Naive B cell (primary cell): ENCODE results near the gene POLA2. TPM values are rescaled to one million over a fixed set of nuclear protein-coding genes. Genes with fewer than 3 reads are reported as not detected.
A peak's percentile ranks its signal among the peaks of the same experiment; 100 is the strongest.

Experiments used
- ATAC-seq, 2 donors: fragments of 150-1000 bp; cut with Tn5 transposase; 2 replicates each; pipeline ENCODE4 v1.10.0; 2021; ENCODE audit warnings: low read depth in 2 of 2, mild to moderate bottlenecking in 2 of 2, moderate library complexity in 2 of 2
- DNase-seq: peaks from one replicate; pipeline ENCODE4 v3.0.0; 2022
- H3K27ac Mint-ChIP-seq, 6 donors: one replicate each; pipeline ENCODE4 v1.8.0; 2020 to 2022; ENCODE audit warnings: mild to moderate bottlenecking in 6 of 6, mixed read lengths in 6 of 6, moderate library complexity in 5 of 6, inconsistent platforms in 2 of 6
- H3K27me3 Mint-ChIP-seq, 3 donors: one replicate each; pipeline ENCODE4 v1.8.0; 2021 to 2022; ENCODE audit warnings: mixed read lengths in 3 of 3, mild to moderate bottlenecking in 1 of 3
- H3K36me3 Mint-ChIP-seq, 2 donors: one replicate each; pipeline ENCODE4 v1.8.0; 2020 to 2022; ENCODE audit warnings: mixed read lengths in 2 of 2, inconsistent platforms in 1 of 2, mild to moderate bottlenecking in 1 of 2
- H3K4me1 Mint-ChIP-seq, 3 donors: one replicate each; pipeline ENCODE4 v1.8.0; 2020 to 2022; ENCODE audit warnings: mixed read lengths in 3 of 3, inconsistent platforms in 1 of 3, mild to moderate bottlenecking in 1 of 3, moderate library complexity in 1 of 3
- H3K4me3 Mint-ChIP-seq, 8 donors: one replicate each; pipeline ENCODE4 v1.8.0; 2020 to 2022; ENCODE audit warnings: mild to moderate bottlenecking in 8 of 8, mixed read lengths in 8 of 8, moderate library complexity in 8 of 8, inconsistent platforms in 2 of 8
- H3K9me3 Mint-ChIP-seq, 7 donors: one replicate each; pipeline ENCODE4 v1.8.0; 2020 to 2022; ENCODE audit warnings: mixed read lengths in 7 of 7, mild to moderate bottlenecking in 5 of 7, inconsistent platforms in 2 of 7, moderate library complexity in 1 of 7
- polyA plus RNA-seq, 6 donors: library from polyadenylated mRNA; unstranded; fragments of 300-500 nt; fragmentation: Illumina TruSeq; gene quantifications; one replicate each; pipeline ENCODE4 v1.2.3, GENCODE V29; 2021; ENCODE audit warnings: low read depth in 6 of 6

Gene POLA2
- polyA plus RNA-seq, 6 donors from 2014 or later = 11.9 to 20.4 (median 16.2) TPM

DNA sequence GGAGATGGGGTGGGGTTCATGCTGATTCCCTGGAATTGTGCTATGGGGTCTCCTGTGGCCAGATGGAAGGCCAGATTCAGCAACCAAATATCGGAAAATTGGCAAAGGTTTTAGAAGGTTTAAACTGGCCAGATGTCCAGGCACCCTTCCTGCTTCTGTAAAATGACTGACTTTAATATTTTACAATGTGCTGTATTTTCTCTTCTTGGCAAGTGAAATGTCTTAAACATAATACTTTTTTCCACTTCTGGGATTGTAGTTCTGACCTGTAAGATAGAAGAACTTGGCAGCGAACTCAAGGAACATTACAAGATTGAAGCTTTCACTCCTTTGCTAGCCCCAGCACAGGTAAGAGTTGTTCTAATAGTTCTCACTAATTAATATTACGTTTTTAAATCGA, 17.5 kb downstream of the POLA2 start:
- Mint-ChIP-seq H3K4me3 (no peak overlapping the region), H3K9me3 (no peaks in the 10 kb centered on the region), H3K4me1 (peaks cover 5 to 12% (median 5%) of the 10 kb centered on the region in 3 donors), H3K27ac (no peak overlapping the region), H3K27me3 (no peaks in the 10 kb centered on the region), H3K36me3 (peaks cover 7 to 11% of the 10 kb centered on the region in 2 donors)
- DNase-seq = no peak
- no peak for ATAC-seq

DNA sequence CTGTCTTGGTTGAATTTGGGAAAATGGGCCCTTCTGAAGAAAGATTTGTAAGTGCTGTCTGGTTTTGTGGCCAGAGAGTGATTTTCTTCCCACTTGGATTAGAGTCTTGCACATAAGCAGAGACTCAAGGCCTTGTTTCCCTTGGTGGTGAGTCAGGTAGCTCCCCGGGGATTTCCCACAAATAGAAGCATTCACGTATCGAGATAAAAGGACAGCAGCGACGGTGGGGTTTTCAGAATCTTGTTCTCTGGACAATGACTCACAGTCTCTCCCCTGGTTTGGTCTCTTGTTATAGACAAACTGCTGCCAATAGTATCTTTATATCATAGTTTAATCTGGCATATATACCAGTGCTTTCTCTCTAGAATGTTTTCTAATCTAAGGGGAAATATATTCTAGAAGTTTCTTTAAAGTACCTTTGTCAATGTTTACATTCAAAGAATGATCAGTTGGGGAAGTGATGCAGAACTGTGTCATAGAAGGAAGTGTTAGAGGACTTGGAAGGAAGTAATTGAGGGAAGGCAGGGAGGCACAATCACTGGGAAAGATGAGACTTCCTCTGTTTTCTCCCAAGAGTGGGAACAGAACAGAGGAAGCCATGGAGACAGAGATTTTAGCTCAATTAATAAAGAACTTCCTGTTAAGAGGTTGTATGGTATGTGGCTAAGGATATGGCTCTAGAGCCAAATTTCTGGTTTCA, 18.1 kb downstream of the POLA2 start:
- H3K4me1 Mint-ChIP-seq = peaks cover 5 to 12% (median 5%) of the 10 kb centered on the region in 3 donors
- ATAC-seq (no peak), DNase-seq (no peak)
- no peak overlapping the region for H3K4me3 Mint-ChIP-seq
- no peaks in the 10 kb centered on the region for H3K9me3 Mint-ChIP-seq
- H3K27ac Mint-ChIP-seq = peak overlapping the region in 1 of 6 donors; percentile 12
- no peaks in the 10 kb centered on the region for H3K27me3 Mint-ChIP-seq
- H3K36me3 Mint-ChIP-seq = peaks cover 7 to 11% of the 10 kb centered on the region in 2 donors

DNA sequence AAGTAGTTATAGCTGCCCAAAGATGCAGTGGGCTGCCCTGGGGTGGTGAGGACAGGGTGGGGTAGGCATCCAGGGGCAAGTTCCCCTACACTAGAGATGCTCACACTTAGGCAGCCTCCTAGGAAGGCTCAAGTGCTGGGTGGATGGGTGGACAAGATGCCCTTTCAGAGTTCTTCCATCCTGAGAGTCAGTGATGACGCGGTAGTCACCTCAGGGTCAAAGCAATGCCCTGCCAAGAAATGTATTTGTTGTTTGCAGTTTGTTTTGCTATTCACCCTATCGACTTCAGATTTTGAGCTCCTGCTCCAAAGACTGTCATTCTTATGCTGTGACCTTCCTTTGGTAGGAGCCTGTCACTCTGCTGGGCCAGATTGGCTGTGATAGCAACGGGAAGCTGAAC, 18.9 kb downstream of the POLA2 start:
- H3K27ac Mint-ChIP-seq = no peak overlapping the region
- ATAC-seq (no peak), DNase-seq (no peak)
- H3K36me3 Mint-ChIP-seq = peaks cover 7 to 11% of the 10 kb centered on the region in 2 donors
- no peaks in the 10 kb centered on the region for H3K27me3 Mint-ChIP-seq
- H3K4me1 Mint-ChIP-seq = peaks cover 5 to 12% (median 5%) of the 10 kb centered on the region in 3 donors
- no peaks in the 10 kb centered on the region for H3K9me3 Mint-ChIP-seq
- H3K4me3 Mint-ChIP-seq = no peak overlapping the region

DNA sequence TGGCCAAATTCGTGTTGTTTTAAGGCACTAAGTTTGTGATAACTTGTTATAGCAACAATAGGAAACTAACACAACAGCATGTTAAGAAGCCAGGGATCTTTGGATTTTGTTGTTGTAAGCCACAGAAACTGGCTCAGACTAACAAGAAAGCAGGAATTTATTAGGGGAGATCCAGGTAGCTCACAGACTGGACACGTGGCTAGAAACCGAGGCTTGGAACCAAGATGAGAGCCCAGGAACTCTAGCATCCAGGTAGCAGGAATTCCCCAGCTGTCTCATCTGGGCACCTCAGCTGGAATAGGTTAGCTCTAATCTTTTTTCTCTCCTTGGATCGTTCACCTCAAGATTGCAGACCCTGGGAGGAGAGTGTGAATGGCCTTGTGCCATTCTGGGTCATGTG, 24.9 kb downstream of the POLA2 start:
- peaks cover 22 to 28% of the 10 kb centered on the region in 2 donors for H3K36me3 Mint-ChIP-seq

DNA sequence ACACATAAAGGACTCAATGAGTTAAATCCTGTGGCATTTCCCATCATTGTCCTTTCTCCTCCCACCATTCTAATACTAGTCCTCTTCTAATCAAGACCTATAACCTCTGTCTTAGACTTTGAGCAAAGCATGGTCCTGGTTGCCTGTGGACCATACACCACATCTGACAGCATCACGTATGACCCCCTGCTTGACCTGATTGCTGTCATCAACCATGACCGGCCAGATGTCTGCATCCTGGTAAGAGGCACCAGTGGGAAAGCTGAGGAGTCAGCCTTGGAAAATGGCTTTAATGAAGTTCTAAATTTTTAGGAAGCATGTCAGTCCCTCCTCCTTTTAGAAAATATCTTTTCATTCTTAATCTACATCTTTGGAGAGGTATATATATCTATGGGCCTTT, 25.8 kb downstream of the POLA2 start:
- Mint-ChIP-seq H3K27me3 (no peaks in the 10 kb centered on the region), H3K27ac (peak overlapping the region in 1 of 6 donors; percentile 81), H3K4me1 (peaks cover 5 to 11% (median 7%) of the 10 kb centered on the region in 3 donors), H3K4me3 (no peak overlapping the region), H3K9me3 (no peaks in the 10 kb centered on the region), H3K36me3 (peaks cover 15 to 19% of the 10 kb centered on the region in 2 donors)
- ATAC-seq = no peak
- DNase-seq = no peak

More for the DNA sequence above, 24.9 kb downstream of the POLA2 start:
- DNase-seq (no peak), ATAC-seq (no peak)
- H3K27ac Mint-ChIP-seq = no peak overlapping the region
- no peak overlapping the region for H3K4me3 Mint-ChIP-seq
- H3K4me1 Mint-ChIP-seq = peaks cover 9 to 14% (median 11%) of the 10 kb centered on the region in 3 donors
- no peaks in the 10 kb centered on the region for H3K9me3 Mint-ChIP-seq
- H3K27me3 Mint-ChIP-seq = no peaks in the 10 kb centered on the region

DNA sequence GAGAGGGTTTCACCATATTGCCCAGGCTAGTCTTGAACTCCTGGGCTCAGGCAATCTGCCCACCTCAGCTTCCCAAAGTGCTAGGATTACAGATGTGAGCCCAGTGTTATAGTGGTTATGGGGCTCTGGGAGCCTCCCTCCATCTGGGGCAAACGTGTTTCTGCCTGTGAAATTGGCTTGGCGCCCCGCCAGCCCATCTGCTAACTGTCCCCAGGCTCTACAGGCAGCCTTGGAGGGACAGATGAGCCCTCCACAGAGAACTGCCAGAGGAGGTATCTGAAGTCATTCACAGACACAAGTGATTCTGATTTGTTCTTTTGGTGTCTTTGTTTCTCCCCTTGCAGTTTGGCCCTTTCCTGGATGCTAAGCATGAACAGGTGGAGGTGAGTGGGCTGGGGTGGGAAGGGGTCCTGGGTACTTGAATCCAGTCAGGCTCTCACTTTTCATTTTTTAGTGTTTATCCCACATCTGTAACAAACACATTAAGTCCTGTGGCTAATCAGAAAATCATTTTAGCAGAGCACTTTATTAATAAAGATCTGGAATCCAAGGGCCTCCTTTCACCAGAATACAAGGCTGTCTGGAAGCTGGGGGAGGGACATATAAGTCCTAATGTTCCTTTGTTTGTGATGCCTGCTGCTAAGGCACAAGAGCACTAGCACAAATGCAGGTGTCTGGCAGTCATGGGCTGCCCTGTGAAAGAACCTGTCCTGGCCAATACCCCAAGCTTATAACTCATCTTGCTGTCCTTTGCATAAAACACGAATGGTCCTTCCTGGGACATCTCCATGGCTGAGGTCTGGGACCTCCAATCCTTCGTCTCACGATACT, 27.2 kb downstream of the POLA2 start:
- no peak for ATAC-seq
- no peaks in the 10 kb centered on the region for H3K27me3 Mint-ChIP-seq
- H3K4me1 Mint-ChIP-seq = peaks cover 2 to 6% (median 5%) of the 10 kb centered on the region in 3 donors
- no peak for DNase-seq
- no peaks in the 10 kb centered on the region for H3K9me3 Mint-ChIP-seq
- peak overlapping the region in 1 of 8 donors; percentile 35 for H3K4me3 Mint-ChIP-seq
- H3K27ac Mint-ChIP-seq = peak overlapping the region in 1 of 6 donors; percentile 51
- peaks cover 18 to 19% of the 10 kb centered on the region in 2 donors for H3K36me3 Mint-ChIP-seq

DNA sequence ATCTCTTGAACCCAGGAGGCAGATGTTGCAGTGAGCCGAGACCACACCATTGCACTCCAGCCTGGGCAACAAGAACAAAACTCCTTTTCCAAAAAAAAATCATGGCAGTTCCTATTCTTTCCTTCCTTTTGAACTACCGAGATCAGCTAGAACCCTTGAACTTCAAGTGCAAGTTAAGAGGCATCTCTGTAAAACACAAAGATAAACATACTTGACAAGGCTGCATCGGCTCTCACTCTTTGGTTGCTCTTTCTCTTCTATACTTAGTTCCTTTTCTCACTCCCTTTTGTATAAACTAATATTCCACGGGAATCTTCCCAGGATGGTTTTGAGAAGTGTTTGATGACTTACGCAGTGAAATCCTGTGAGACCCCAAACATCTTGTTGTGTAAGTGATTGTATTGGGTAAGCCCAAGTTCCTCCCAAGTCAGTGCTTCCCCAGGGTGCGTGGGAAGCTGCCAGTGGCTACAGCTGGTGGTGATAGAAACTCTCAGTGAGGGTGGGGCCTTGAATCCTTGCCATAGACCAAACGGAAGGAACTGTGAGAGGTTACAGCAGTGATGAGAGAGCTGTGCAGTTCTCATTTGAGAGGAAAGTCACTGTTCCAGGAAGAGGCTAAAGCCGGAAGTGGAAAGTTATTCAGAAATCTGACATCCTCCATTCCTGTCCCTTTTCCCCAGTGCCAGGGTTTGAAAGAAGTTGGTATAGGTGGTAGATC, 28.8 kb downstream of the POLA2 start:
- H3K36me3 Mint-ChIP-seq = peaks cover 22 to 35% of the 10 kb centered on the region in 2 donors
- H3K9me3 Mint-ChIP-seq = no peaks in the 10 kb centered on the region
- no peaks in the 10 kb centered on the region for H3K27me3 Mint-ChIP-seq
- H3K4me3 Mint-ChIP-seq = no peak overlapping the region
- ATAC-seq (peak in 1 of 2 donors; percentile 32), DNase-seq (no peak)
- H3K27ac Mint-ChIP-seq = peak overlapping the region in 3 of 6 donors; percentile 68 to 74 (median 69)
- H3K4me1 Mint-ChIP-seq = peaks cover 2 to 6% (median 5%) of the 10 kb centered on the region in 3 donors

DNA sequence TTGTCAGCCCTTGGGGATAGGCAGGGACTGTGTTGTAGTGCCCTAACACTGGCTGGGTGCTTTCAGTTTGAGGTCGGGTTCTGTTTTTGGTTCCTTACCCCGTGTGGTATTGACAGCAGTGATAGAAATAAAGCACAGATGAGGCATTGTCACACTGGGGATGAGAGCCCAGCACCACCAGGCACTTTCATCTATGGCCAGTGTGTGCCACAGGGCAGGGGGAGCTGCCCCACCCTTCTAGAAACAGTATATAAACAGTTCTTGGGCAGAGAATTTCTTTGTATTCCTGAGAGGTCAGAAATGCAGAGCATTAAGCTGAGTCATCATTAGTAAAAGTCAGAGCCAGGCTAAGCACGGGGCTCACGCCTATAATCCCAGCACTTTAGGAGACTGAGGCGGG, 29.9 kb downstream of the POLA2 start:
- DNase-seq = no peak
- H3K27ac Mint-ChIP-seq = peak overlapping the region in 2 of 6 donors; percentile 32 to 54
- H3K9me3 Mint-ChIP-seq = no peaks in the 10 kb centered on the region
- no peaks in the 10 kb centered on the region for H3K27me3 Mint-ChIP-seq
- ATAC-seq = no peak
- peaks cover 22 to 40% of the 10 kb centered on the region in 2 donors for H3K36me3 Mint-ChIP-seq
- H3K4me1 Mint-ChIP-seq = peaks cover 2 to 6% (median 5%) of the 10 kb centered on the region in 3 donors
- peak overlapping the region in 1 of 8 donors; percentile 25 for H3K4me3 Mint-ChIP-seq

DNA sequence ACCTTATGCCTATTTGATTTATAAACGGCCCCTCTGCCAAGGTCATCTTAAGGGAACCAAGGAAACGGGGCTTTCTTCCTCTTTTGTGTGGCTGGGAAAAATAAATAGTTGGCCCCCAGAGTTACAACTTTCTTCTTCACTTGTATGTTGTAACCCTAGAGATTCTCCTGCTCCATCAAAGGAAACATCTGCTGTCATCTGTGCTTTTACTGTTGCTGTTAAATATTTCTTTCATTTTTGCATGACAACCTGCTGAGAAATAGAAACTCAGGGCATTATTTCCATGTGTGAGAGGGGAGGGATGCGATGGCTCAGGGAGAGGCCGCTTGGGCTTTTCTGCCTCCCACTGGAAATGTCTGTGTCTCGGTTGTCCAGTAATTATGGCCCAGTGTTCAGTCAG, 31.1 kb downstream of the POLA2 start:
- peaks cover 0 to 6% (median 5%) of the 10 kb centered on the region in 3 donors for H3K4me1 Mint-ChIP-seq
- peaks cover 14 to 40% of the 10 kb centered on the region in 2 donors for H3K36me3 Mint-ChIP-seq
- DNase-seq (no peak), ATAC-seq (no peak)
- H3K27me3 Mint-ChIP-seq = no peaks in the 10 kb centered on the region
- no peaks in the 10 kb centered on the region for H3K9me3 Mint-ChIP-seq
- H3K4me3 Mint-ChIP-seq = no peak overlapping the region
- peak overlapping the region in 1 of 6 donors; percentile 57 for H3K27ac Mint-ChIP-seq

DNA sequence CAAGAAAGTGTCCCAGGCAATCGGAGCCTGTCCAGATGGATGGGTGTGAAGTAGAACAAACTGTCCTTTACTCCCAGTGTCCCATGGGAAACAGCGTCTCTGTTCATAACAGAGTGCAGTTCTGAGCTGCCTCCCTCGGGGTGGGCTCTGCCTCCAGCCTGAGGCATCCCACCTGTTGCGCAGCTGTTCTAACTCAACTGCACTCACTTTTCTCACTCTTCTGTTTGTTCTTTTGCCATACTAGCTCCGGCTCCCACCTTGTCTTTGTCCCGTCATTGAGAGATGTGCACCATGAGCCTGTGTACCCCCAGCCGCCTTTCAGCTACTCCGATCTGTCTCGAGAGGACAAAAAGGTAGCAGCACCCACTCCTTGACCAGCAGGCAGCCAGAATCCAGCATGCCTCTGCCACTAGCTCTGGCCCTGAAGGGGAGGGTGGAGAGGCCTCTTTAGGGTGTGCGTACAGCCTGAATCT, 32.2 kb downstream of the POLA2 start:
- Mint-ChIP-seq H3K27ac (peak overlapping the region in 2 of 6 donors; percentile 42 to 89), H3K27me3 (no peaks in the 10 kb centered on the region), H3K36me3 (peaks cover 14 to 40% of the 10 kb centered on the region in 2 donors), H3K9me3 (no peaks in the 10 kb centered on the region), H3K4me1 (peaks cover 0 to 6% (median 5%) of the 10 kb centered on the region in 3 donors), H3K4me3 (no peak overlapping the region)
- no peak for DNase-seq
- no peak for ATAC-seq

DNA sequence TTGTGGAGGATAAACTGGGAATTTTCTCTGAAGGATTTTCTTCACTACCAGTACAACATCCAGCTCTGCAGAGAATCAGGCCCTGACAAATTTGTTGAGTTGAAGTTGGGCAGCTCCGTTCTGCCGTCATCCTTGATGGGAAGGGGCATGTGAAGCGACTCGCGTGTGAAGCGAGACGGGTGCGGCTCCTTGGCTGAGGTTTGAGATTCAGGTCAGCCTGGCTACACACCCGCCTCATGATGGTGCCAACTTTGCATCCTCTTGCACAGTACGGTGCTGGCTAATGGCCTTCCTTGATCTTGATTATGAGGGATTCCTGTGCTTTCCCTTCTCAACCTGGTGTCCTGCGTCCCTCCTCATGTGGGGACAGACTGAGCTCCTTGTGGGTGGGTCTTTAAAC, 33.2 kb downstream of the POLA2 start:
- H3K27ac Mint-ChIP-seq = peak overlapping the region in 1 of 6 donors; percentile 44
- DNase-seq (no peak), ATAC-seq (no peak)
- H3K4me3 Mint-ChIP-seq = no peak overlapping the region
- H3K36me3 Mint-ChIP-seq = peaks cover 8 to 33% of the 10 kb centered on the region in 2 donors
- H3K27me3 Mint-ChIP-seq = no peaks in the 10 kb centered on the region
- peaks cover 0 to 6% (median 5%) of the 10 kb centered on the region in 3 donors for H3K4me1 Mint-ChIP-seq
- no peaks in the 10 kb centered on the region for H3K9me3 Mint-ChIP-seq

DNA sequence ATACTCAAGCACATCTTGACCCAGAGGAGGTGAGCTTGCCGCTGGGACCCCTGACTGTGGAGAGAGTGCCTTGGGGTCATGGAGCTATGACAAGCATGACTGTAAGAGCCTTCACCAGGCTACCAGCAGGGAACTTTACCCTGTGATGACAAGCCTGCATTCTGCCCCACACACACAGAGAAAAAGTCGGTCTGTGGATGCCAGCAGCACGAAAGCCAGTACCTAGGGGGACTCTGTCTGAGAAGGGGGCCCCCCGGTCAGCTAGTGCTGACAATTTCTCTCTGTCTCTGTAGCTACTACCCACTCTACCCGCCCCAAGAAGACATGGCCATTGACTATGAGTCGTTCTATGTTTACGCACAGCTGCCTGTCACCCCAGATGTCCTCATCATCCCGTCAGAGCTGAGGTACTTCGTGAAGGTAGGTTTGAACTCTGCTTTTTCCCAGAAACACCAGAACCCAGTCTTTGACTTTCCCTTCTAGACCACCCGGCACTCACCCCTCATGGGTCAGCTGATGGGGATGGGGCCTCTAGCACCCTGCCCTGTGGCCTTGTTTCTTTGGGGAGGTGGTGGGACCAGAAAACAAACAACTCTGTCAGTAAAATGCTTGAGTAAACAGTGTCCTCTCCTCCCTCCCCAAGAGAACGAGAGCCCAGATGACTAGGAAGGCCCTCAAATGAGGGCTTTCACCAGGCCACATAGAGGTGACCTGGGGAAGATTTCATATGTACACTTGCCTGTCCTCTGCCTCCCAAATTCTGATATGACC, 34.0 kb downstream of the POLA2 start:
- Mint-ChIP-seq H3K27me3 (no peaks in the 10 kb centered on the region), H3K27ac (no peak overlapping the region), H3K36me3 (peaks cover 4 to 26% of the 10 kb centered on the region in 2 donors), H3K4me1 (peaks cover 0 to under 1% (median under 1%) of the 10 kb centered on the region in 3 donors), H3K4me3 (no peak overlapping the region), H3K9me3 (no peaks in the 10 kb centered on the region)
- DNase-seq (no peak), ATAC-seq (no peak)
